NCI-H446 (cell line): Measurements from ENCODE around the gene PLEKHM2.

Source experiments
- DNase-seq, 2 experiments: peaks; one replicate each; lab custom pipeline; 2025; lab: John Stamatoyannopoulos, UW

PLEKHM2 gene

GRCh38 chr1:15701784-15702183, 17.7 kb downstream of the PLEKHM2 start:
- no peak for DNase-seq

- DNase-seq = no peak
Measured at GRCh38 chr1:15702722-15703550, 18.8 kb downstream of the PLEKHM2 start.

GRCh38 chr1:15703562-15703961, 19.4 kb downstream of the PLEKHM2 start:
- no peak for DNase-seq

- no peak for DNase-seq
Measured at GRCh38 chr1:15704526-15705183, 20.5 kb downstream of the PLEKHM2 start.

- no peak for DNase-seq
Measured at GRCh38 chr1:15705184-15705566, 21.1 kb downstream of the PLEKHM2 start.

- DNase-seq = no peak
Measured at GRCh38 chr1:15706751-15707150, 22.6 kb downstream of the PLEKHM2 start.

- no peak for DNase-seq
Measured at GRCh38 chr1:15707239-15707925, 23.3 kb downstream of the PLEKHM2 start.

GRCh38 chr1:15708486-15709137, 24.5 kb downstream of the PLEKHM2 start:
- DNase-seq = no peak

- DNase-seq = no peak
Measured at GRCh38 chr1:15709226-15709625, 25.1 kb downstream of the PLEKHM2 start.

GRCh38 chr1:15712168-15712567, 28.0 kb downstream of the PLEKHM2 start:
- peak in 1 of 2 experiments; percentile 23 for DNase-seq

GRCh38 chr1:15714406-15715136, 30.5 kb downstream of the PLEKHM2 start:
- no peak for DNase-seq

GRCh38 chr1:15717418-15718125, 33.5 kb downstream of the PLEKHM2 start:
- DNase-seq = no peak

- DNase-seq = no peak
Measured at GRCh38 chr1:15718199-15718601, 34.1 kb downstream of the PLEKHM2 start.

GRCh38 chr1:15719381-15720120, 35.4 kb downstream of the PLEKHM2 start:
- DNase-seq = no peak

- no peak for DNase-seq
Measured at GRCh38 chr1:15720861-15721260, 36.7 kb downstream of the PLEKHM2 start.

GRCh38 chr1:15722411-15722810, 38.3 kb downstream of the PLEKHM2 start:
- DNase-seq = no peak

GRCh38 chr1:15722836-15723532, 38.9 kb downstream of the PLEKHM2 start:
- DNase-seq = no peak

GRCh38 chr1:15723631-15724246, 39.6 kb downstream of the PLEKHM2 start:
- DNase-seq = peak in 1 of 2 experiments; percentile 39
